T-helper 9 cell (primary cell): ENCODE measurements around the gene ESPN.

Source experiments
- DNase-seq: peaks from one replicate; pipeline ENCODE4 v3.0.0-alpha.2; 2020

The ESPN gene

DNA sequence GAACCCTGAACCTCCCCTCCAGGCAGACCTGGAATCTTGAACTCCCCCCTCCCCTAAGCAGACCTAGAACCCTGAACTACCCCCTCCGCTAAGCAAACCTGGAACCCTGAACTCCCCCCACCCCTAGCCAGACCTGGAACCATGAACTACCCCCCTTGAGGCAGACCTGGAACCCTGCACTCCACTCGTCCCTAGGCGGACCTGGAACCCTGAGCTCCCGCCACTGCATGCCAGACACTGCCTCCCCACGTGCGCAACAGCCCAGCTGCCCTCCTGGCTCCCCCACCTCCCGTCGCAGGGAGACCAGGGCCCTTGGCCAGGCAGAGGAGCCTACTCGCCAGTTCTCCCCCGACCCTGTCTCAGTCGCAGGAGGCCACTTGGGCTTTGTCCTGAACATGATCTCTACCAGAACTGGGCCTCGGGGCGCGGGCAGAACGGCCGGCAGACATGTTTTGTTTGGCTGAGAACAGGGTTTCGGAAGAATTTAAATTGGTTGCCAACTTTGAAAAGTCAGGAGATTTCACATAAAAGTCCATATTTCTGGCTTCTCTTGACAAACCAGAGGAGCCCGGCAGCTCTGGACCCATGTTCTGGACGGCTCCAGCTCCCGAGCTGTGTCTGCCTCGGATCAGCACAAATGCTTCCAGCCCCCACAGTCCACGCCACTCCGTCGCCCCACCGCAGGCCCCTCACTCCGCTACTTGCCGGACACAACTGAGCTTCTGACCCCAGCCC is 76.1 kb downstream of the ESPN start:
- no peak for DNase-seq

DNA sequence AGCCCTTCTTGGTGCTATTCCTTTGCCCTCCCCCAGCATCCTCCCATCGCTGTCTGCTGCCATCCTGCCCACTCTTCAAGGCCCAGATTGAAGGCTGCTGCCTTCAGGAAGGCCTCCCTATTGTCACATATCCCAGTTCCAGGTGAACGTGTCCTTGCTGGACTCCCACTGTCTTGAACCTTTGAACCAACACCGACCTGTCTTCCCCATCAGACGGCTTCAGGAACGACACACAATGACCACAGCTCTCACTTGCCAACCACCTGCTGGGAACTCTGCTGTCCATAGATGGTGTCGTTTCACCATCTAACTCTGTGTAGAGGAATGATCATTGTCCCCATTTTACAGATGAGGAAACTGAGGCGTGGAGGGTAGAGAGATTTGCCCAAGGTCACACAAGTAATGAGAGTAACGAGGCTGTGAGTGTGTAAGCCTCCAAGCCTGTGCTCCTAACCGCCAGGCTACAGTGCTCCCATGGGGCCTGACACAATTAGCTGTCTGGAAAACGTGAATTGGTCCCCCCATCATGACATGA is 76.8 kb downstream of the ESPN start:
- DNase-seq = no peak

DNA sequence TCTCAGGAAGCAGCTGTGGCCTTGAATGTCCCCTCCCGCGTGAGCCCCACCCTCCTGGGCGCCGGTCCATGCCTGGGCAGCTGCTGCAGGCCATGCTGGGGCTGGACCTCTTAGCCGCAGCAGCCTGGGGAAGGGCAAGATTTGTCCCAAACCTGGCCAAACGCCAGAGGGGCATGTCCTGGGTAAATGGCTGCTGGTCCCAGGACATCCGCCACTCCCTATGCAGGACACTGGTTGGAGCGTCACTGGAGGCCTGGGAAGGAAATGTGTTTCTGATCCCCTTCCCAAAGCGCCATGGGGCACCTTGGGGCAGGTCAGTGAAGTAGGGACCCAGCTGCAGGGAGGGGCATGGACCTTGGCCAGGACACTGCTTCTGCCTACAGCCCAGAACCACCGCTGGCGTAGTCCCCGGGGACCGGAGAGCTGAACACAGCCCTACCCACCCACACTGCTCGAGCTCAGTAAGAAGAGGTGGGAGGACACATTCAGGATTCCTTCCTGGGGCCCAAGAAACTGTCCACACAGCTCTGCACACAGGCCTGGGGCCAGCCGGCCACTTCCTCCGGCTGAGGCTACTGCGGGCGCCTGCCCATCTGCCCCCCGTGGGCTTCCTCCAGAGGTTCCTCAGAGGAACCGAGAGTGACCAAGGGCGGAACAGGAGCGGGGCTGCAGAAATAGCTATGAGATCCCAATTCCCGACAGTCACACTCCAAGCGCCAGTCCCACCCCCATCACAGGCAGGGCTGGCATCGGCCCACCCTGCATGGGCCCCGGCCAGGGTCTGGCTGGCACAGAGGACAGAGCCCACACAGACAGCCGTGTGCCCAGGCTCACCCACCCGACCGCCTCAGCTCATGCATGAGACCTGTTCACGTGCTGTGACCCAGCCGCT is 77.7 kb downstream of the ESPN start:
- DNase-seq = no peak

GRCh38 chr1:6503884-6504602 is 79.5 kb downstream of the ESPN start:
- DNase-seq = no peak

DNA sequence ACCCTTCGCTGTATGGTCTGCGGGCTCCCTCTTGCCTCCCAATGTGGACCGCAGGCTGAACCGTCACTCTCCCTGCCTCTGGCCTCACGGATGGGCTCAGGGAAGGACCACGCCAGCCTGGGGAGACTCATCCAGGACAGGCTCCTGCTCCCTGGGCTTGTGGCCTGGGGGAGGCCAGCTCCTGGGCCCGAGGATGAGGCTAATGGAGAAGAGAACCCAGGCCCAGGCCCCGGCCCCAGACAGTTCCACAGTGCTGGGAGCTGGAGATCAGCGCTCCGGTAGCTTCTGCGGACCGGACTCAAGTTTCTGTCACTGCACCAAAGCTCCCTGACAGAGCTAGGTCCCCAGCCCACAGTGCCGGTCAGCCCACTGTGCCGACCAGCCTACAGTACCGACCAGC is 80.3 kb downstream of the ESPN start:
- DNase-seq = no peak

DNA sequence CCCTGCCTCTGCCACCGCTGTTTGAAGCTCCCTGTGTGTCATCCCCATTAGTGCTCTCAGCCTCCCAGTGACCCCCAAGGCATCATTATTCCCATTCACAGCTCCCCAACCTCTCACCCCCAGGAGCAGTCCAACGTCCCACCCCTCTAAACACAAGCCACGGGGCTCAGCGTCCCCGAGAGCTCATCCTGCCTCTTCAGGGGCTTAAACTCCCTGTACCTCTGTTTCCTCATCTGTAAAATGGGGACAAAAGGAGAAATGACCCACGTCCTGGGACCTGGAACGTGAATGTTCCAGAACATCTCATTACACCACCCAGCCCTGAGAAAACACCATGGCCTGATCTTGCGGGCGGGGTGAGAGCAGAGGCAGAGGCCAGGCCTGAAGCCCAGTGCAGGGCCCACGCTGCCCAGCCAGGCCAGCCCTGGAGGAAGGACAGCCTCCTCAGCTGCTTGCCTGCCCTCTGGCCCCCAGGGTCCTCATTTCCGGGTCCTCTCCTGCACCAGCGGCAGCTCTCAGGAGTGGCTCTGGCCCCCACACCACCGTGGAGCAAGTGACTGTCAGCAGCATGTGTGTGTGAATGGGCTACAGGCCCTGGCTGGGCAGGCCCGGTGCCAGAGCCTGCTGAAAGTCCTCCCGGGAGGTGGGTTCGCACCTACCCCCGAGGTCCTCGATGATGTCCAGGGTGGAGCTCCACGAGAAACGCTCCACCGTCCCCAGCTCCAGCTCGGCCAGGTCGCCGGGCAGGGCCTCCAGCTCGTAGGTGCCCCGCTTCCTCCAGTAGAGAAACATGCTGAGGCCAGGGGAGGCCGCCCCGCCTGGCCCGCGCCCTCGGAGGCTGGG is 81.0 kb downstream of the ESPN start:
- DNase-seq = no peak

- DNase-seq = no peak
Measured at GRCh38 chr1:6506210-6507036, 81.8 kb downstream of the ESPN start.

GRCh38 chr1:6507037-6507428 is 82.5 kb downstream of the ESPN start:
- DNase-seq = no peak

GRCh38 chr1:6507461-6507911 is 82.9 kb downstream of the ESPN start:
- DNase-seq = no peak

- no peak for DNase-seq
Measured at GRCh38 chr1:6508154-6508815, 83.7 kb downstream of the ESPN start.

- no peak for DNase-seq
Measured at GRCh38 chr1:6508816-6509189, 84.2 kb downstream of the ESPN start.

DNA sequence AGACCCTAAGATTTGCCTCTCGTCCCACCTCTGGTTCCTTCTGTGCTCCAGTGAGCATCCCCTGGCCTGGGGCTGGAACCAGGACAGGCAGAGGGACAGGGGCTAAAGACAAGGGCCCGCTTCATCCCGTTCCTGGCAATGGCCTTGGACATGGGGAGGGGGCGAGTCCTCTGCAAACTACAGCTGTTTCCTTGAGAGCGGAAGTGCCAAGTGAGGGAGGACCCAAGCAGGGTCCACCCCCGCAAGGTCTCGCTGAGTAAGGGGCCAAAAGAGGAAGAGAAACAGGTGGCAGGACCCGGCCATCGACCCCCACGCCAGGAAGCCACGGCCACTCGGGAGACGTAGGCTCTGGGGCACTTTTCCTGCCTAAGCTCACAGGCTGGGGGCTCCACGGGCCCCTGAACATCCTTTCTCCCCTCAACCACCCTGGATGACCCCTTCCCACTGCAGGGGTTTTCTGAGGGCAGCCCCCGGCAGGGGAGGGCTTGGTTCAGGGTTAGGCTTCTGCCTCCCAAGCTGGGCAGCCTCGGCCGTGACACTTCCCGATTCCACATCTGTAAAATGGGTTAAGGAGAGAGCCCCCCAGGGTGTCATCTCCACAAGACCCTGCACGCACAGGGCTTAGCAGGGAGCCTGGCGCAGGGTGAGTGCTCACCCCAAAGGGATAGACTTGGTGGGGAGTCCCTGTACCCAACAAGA is 84.8 kb downstream of the ESPN start:
- no peak for DNase-seq

- DNase-seq = no peak
Measured at GRCh38 chr1:6509919-6510291, 85.3 kb downstream of the ESPN start.

- DNase-seq = no peak
Measured at GRCh38 chr1:6510493-6510892, 85.9 kb downstream of the ESPN start.
